Omental fat pad (tissue), 4 donors: ENCODE results near the gene PCARE. TPM values are rescaled to one million over a fixed set of nuclear protein-coding genes. Genes with fewer than 3 reads are reported as not detected.

ENCODE experiments used
- ATAC-seq: fragments of 150-250 bp; one replicate; pipeline ENCODE4 v1.9.1; 2016; ENCODE audit warnings: mild to moderate bottlenecking, moderate library complexity; ENCODE audit not compliant: low FRiP score
- DNase-seq: peaks from one replicate; pipeline ENCODE4 v3.0.0-alpha.2; 2019; ENCODE audit warnings: low spot score
- total RNA-seq, 4 donors: library from RNA; depleted of rRNA; stranded (reverse); fragments of >200 nt; gene quantifications; one replicate each; pipeline ENCODE4 v1.1.0, GENCODE V29; 2016
- TF ChIP-seq, protein P1 (sequence below), 3 donors: fragments of 450-650 bp; IDR thresholded peaks; one replicate each; pipeline ENCODE4 v1.5.1; 2016 to 2017; ENCODE audit warnings: antibody characterized with exemption in 3 of 3, mild to moderate bottlenecking in 3 of 3, moderate library complexity in 2 of 3

The PCARE gene
- total RNA-seq, 4 donors from 2014 or later: 0.09 TPM; not detected in 3

GRCh38 chr2:29075894-29076705 lies 1.8 kb upstream of the PCARE start:
- peak; percentile 15 for ATAC-seq

GRCh38 chr2:29073933-29074332 lies 390 bp downstream of the PCARE start:
- ATAC-seq (no peak), DNase-seq (no peak)
- TF ChIP-seq, protein P1, sequence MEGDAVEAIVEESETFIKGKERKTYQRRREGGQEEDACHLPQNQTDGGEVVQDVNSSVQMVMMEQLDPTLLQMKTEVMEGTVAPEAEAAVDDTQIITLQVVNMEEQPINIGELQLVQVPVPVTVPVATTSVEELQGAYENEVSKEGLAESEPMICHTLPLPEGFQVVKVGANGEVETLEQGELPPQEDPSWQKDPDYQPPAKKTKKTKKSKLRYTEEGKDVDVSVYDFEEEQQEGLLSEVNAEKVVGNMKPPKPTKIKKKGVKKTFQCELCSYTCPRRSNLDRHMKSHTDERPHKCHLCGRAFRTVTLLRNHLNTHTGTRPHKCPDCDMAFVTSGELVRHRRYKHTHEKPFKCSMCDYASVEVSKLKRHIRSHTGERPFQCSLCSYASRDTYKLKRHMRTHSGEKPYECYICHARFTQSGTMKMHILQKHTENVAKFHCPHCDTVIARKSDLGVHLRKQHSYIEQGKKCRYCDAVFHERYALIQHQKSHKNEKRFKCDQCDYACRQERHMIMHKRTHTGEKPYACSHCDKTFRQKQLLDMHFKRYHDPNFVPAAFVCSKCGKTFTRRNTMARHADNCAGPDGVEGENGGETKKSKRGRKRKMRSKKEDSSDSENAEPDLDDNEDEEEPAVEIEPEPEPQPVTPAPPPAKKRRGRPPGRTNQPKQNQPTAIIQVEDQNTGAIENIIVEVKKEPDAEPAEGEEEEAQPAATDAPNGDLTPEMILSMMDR (IDR thresholded peaks at IDR 0.05): no peak

More at GRCh38 chr2:29075894-29076705, 1.8 kb upstream of the PCARE start:
- no peak for DNase-seq
- TF ChIP-seq, protein P1 (IDR thresholded peaks at IDR 0.05): no peak

- TF ChIP-seq, protein P1 (IDR thresholded peaks at IDR 0.05): no peak
Observed at GRCh38 chr2:29072971-29073725, 1.2 kb downstream of the PCARE start.

GRCh38 chr2:29072251-29072650 lies 2.1 kb downstream of the PCARE start:
- no peak for ATAC-seq
- TF ChIP-seq, protein P1 (IDR thresholded peaks at IDR 0.05): no peak

More at GRCh38 chr2:29072971-29073725, 1.2 kb downstream of the PCARE start:
- no peak for ATAC-seq
- DNase-seq: no peak

DNA sequence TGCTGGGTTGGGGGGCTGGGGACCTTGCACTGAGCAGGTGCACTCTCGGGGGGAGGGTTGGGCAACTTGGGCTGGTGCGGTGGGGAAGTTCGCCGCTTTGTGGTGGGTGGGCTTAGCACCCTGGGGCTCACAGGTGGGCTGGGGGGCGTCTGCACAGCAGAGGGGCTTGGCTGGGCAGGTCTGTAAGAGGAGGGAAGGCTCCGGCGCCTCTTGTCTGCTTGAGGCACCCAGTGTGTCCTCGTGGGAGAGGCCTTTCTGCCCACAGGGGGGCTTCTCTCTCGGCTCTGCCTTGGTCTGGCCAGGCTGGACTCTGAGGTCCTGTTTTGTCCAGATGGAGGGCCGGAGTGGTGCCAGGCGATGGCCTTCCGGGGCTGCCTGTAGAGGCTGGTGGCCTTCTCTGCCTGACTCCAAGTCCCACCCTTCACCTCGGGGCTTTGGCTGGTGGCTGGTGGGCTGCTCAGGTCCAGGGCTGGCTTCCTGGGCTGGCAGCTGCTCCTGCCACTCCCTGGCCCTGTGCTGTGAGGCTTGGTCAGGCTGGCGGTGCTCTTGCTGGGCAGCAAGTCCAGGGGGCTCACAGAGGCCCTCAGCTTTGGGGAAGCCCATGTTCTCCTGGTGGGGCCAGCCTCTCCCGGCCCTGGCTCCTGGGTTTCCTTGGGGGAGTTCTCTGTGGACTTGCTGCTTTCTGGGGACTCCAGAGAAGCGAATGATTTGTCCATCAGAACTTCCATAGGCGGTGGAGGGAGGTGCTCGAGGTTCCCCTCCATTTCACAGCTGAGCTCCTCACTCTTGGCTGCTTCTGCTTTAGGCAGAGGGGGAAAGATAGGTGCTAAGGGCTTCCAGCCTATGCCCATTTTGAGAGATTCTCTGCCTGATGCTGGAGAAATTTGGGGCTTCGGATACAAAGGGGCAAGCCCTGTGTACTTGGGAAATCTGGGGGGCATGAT lies 3.0 kb downstream of the PCARE start:
- ATAC-seq (no peak), DNase-seq (no peak)
- TF ChIP-seq, protein P1 (IDR thresholded peaks at IDR 0.05): no peak

More at GRCh38 chr2:29072251-29072650, 2.1 kb downstream of the PCARE start:
- DNase-seq: no peak

- TF ChIP-seq, protein P1 (IDR thresholded peaks at IDR 0.05): no peak
- no peak for ATAC-seq
- DNase-seq: no peak
Observed at GRCh38 chr2:29070526-29070925, 3.8 kb downstream of the PCARE start.
